OCI-LY3 (cell line): ENCODE measurements around the gene LIF.

Experiments used
- H2AFZ ChIP-seq: fragments of 200-600, 300-600 bp; shearing (Covaris generic); 2 replicates; pipeline ENCODE4 v1.6.0; 2014; ENCODE audit warnings: antibody characterized with exemption, low read depth, low read length
- H3K27ac ChIP-seq: fragments of 200-600, 300-600 bp; sonication (generic); 2 replicates; pipeline ENCODE4 v1.5.1; 2014; ENCODE audit warnings: mild to moderate bottlenecking, low read length, moderate library complexity, mixed read lengths
- H3K27me3 ChIP-seq: fragments of 200-600, 300-600 bp; sonication (generic); 2 replicates; pipeline ENCODE4 v1.6.1; 2014; ENCODE audit warnings: low read depth, low read length, mixed read lengths
- H3K36me3 ChIP-seq: fragments of 200-600, 300-600 bp; sonication (generic); replicated peaks from 2 replicates; pipeline ENCODE3; 2014; ENCODE audit warnings: low read depth, low read length, mixed read lengths
- H3K4me1 ChIP-seq: fragments of 300-600, 200-600 bp; sonication (generic); 2 replicates; pipeline ENCODE4 v1.6.1; 2014; ENCODE audit warnings: low read length, mixed read lengths
- H3K4me2 ChIP-seq: fragments of 200-600, 300-600 bp; sonication (generic); 2 replicates; pipeline ENCODE4 v1.6.1; 2014; ENCODE audit warnings: low read length, mixed read lengths
- H3K4me3 ChIP-seq: fragments of 300-600, 200-600 bp; sonication (generic); 2 replicates; pipeline ENCODE4 v1.5.1; 2014; ENCODE audit warnings: antibody characterized with exemption, mild to moderate bottlenecking, low read length, moderate library complexity
- H3K79me2 ChIP-seq: fragments of 300-600, 200-600 bp; shearing (Covaris generic); 2 replicates; pipeline ENCODE4 v1.6.1; 2014; ENCODE audit warnings: mild to moderate bottlenecking, low read length, mixed read lengths
- H3K9ac ChIP-seq: fragments of 300-600, 200-600 bp; shearing (Covaris generic); 2 replicates; pipeline ENCODE4 v1.6.0; 2014; ENCODE audit warnings: mild to moderate bottlenecking, low read length, moderate library complexity
- H3K9me3 ChIP-seq: fragments of 200-600, 300-600 bp; shearing (Covaris generic); 2 replicates; pipeline ENCODE4 v1.6.1; 2014; ENCODE audit warnings: low read length, mixed read lengths; ENCODE audit not compliant: insufficient read depth
- H4K20me1 ChIP-seq: fragments of 200-600, 300-600 bp; sonication (generic); 2 replicates; pipeline ENCODE4 v1.6.1; 2016; ENCODE audit warnings: low read length, mixed read lengths; ENCODE audit not compliant: insufficient read depth
- CTCF ChIP-seq: fragments of 200-600, 300-600 bp; sonication (generic); IDR thresholded peaks from 2 replicates; pipeline ENCODE4 v1.5.1; 2014; ENCODE audit warnings: antibody characterized with exemption, low read length, low read depth
- EZH2phosphoT487 ChIP-seq: fragments of 200-600 bp; shearing (Covaris generic); IDR thresholded peaks from 2 replicates; pipeline ENCODE4 v1.6.1; 2018; ENCODE audit warnings: antibody characterized with exemption, mixed run types, low read depth

LIF gene

GRCh38 chr22:30193031-30193775 lies 53.4 kb downstream of the LIF start:
- Histone ChIP-seq H2AFZ (no peak overlapping the region), H3K9me3 (no peaks in the 10 kb centered on the region), H3K27ac (no peak overlapping the region), H3K4me3 (no peak overlapping the region), H3K27me3 (no peaks in the 10 kb centered on the region), H3K79me2 (no peaks in the 10 kb centered on the region), H4K20me1 (no peaks in the 10 kb centered on the region), H3K4me1 (peaks cover 30% of the 10 kb centered on the region), H3K36me3 (no peaks in the 10 kb centered on the region), H3K9ac (no peak overlapping the region), H3K4me2 (no peak overlapping the region)
- TF ChIP-seq EZH2phosphoT487 (no peak), CTCF (no peak)

GRCh38 chr22:30192427-30192826 lies 54.1 kb downstream of the LIF start:
- H3K9me3 ChIP-seq = no peaks in the 10 kb centered on the region
- no peak overlapping the region for H3K27ac ChIP-seq
- TF ChIP-seq CTCF = no peak
- TF ChIP-seq EZH2phosphoT487 = no peak
- no peak overlapping the region for H3K4me2 ChIP-seq
- no peaks in the 10 kb centered on the region for H3K36me3 ChIP-seq
- H3K79me2 ChIP-seq = no peaks in the 10 kb centered on the region
- H3K4me1 ChIP-seq = peaks cover 25% of the 10 kb centered on the region
- no peaks in the 10 kb centered on the region for H3K27me3 ChIP-seq
- no peak overlapping the region for H3K9ac ChIP-seq
- H3K4me3 ChIP-seq = no peak overlapping the region
- H2AFZ ChIP-seq = no peak overlapping the region
- no peaks in the 10 kb centered on the region for H4K20me1 ChIP-seq

GRCh38 chr22:30191040-30191701 lies 55.4 kb downstream of the LIF start:
- Histone ChIP-seq H2AFZ (no peak overlapping the region), H3K4me3 (no peak overlapping the region), H3K9ac (no peak overlapping the region)

More at GRCh38 chr22:30191040-30191701, 55.4 kb downstream of the LIF start:
- no peaks in the 10 kb centered on the region for H3K9me3 ChIP-seq
- no peaks in the 10 kb centered on the region for H3K36me3 ChIP-seq
- no peaks in the 10 kb centered on the region for H3K27me3 ChIP-seq
- H4K20me1 ChIP-seq = no peaks in the 10 kb centered on the region
- H3K79me2 ChIP-seq = no peaks in the 10 kb centered on the region
- TF ChIP-seq CTCF (no peak), EZH2phosphoT487 (no peak)
- H3K4me2 ChIP-seq = no peak overlapping the region
- H3K4me1 ChIP-seq = peaks cover 16% of the 10 kb centered on the region
- no peak overlapping the region for H3K27ac ChIP-seq
